Left ventricle myocardium inferior (tissue), 1 donor: Measurements from ENCODE around the gene UFL1. TPM values are rescaled to one million over a fixed set of nuclear protein-coding genes. Genes with fewer than 3 reads are reported as not detected.
"Not testable (repeated sequence)": the region's sequence is repeated elsewhere in the genome, so short reads cannot be mapped to it uniquely, and the experiment has no call there.

Experiments used
- DNase-seq: peaks from one replicate; pipeline ENCODE4 v3.0.0-alpha.2; 2020
- H3K27ac ChIP-seq: fragments of 200-600 bp; replicated peaks from 2 replicates; pipeline ENCODE4 v1.8.0; 2021
- H3K27me3 ChIP-seq: fragments of 200-600 bp; 2 replicates; pipeline ENCODE4 v1.8.0; 2021; ENCODE audit warnings: low read depth
- H3K36me3 ChIP-seq: fragments of 200-600 bp; 2 replicates; pipeline ENCODE4 v1.8.0; 2021
- H3K4me1 ChIP-seq: fragments of 200-600 bp; 2 replicates; pipeline ENCODE4 v1.8.0; 2021
- H3K4me3 ChIP-seq: fragments of 200-600 bp; 2 replicates; pipeline ENCODE4 v1.8.0; 2021; ENCODE audit warnings: mild to moderate bottlenecking, moderate library complexity
- H3K9me3 ChIP-seq: fragments of 200-600 bp; replicated peaks from 2 replicates; pipeline ENCODE4 v1.8.0; 2021
- intact Hi-C: fragments of 100-400 bp; cut with micrococcal nuclease; formaldehyde crosslinking; loops from one replicate; pipeline ENCODE4 v1.11.0; 2022
- long read RNA-seq: library from polyadenylated mRNA; unstranded; transcript quantifications from one replicate; pipeline ENCODE4 v2.0.0, GENCODE V29; 2021
- total RNA-seq: library from RNA; stranded (reverse); fragmentation: NEBNext Ultra II Directional; extraction: Animal tissue kit (Norgen Biotek cat#: 25700); gene quantifications from one replicate; pipeline ENCODE4 v1.2.1, GENCODE V29; 2021
- TF ChIP-seq, protein P1 (sequence below): fragments of 200-600 bp; IDR thresholded peaks from 2 replicates; pipeline ENCODE4 v1.8.0; 2021; ENCODE audit warnings: antibody characterized with exemption, mild to moderate bottlenecking, borderline replicate concordance
- donor health status: DM: no; HTN: yes; CAD: no; lungs with severe emphysema.

Gene UFL1
- total RNA-seq: 27.2 TPM
- long read RNA-seq, full-length matches to known transcripts: 24 of 32 reads
- long read RNA-seq, partial matches to known transcripts: 1 of 32 reads
- long read RNA-seq, other reads (novel, unspliced or antisense): 7 of 32 reads

DNA sequence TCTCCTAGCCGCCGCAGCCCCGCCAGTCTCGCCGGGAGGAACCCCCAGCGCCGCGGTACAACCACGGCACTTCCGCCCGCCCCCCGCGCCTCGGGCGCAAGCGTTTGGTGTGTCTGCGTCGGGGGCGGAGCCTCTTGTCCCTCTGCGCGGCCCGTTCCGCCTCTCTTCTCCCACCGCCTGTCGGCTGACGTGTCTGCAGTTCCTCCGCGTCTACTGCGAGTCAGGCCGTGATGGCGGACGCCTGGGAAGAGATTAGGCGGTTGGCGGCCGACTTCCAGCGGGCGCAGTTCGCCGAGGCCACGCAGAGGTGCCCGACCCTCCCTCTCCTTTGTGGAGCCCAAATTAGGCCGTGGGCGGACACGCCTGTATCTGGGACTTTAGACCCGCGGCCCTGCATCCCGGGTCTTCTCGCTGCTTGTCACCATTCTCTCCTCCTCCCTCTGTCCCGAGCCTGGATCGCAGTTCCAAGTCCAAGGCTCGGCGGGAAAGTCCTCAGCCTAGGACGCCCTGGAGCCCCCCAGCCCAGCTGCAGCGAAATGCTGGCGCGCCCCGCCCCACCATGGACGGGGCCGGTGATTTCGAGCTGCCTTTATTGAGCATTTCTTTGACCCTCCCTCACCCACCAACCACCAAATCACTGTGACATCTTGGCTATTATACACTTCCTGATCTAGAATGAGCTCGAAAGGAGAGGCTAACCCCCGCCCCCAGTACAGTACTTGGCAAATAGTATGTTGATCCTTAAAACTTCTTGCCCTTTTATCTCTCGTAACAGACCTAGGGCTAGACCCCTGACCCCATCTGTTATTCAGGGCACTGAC, at the start of gene UFL1:
UFL1 (plus strand) TSS at position 163 of the 821 bp plus-strand sequence; CDS start at position 231, 68 bp downstream.
- Histone ChIP-seq H3K4me3 (peak within 1 kb of the TSS; percentile 84), H3K27ac (peak within 1 kb of the TSS; percentile 92), H3K27me3 (no peaks in the 10 kb centered on the region), H3K36me3 (peaks cover 34% of the 10 kb centered on the region), H3K4me1 (peaks cover 39% of the 10 kb centered on the region), H3K9me3 (no peaks in the 10 kb centered on the region)
- TF ChIP-seq, protein P1, sequence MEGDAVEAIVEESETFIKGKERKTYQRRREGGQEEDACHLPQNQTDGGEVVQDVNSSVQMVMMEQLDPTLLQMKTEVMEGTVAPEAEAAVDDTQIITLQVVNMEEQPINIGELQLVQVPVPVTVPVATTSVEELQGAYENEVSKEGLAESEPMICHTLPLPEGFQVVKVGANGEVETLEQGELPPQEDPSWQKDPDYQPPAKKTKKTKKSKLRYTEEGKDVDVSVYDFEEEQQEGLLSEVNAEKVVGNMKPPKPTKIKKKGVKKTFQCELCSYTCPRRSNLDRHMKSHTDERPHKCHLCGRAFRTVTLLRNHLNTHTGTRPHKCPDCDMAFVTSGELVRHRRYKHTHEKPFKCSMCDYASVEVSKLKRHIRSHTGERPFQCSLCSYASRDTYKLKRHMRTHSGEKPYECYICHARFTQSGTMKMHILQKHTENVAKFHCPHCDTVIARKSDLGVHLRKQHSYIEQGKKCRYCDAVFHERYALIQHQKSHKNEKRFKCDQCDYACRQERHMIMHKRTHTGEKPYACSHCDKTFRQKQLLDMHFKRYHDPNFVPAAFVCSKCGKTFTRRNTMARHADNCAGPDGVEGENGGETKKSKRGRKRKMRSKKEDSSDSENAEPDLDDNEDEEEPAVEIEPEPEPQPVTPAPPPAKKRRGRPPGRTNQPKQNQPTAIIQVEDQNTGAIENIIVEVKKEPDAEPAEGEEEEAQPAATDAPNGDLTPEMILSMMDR: no peak
- intact Hi-C loops: no loop called here
- peak; percentile 96 for DNase-seq

DNA sequence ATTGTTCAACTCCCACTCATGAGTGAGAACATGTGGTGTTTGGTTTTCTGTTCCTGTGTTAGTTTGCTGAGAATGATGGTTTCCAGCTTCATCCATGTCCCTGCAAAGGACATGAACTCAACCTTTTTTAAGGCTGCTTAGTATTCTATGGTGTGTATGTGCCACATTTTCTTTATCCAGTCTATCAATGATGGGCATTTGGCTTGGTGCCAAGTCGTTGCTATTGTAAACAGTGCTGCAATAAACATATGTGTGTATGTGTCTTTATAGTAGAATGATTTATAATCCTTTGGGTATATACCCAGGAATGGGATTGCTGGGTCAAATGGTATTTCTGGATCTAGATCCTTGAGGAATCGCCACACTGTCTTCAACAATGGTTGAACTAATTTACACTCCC, 49.3 kb upstream of the UFL1 start:
- H3K4me3 ChIP-seq, intact Hi-C loops, H3K36me3 ChIP-seq, H3K27ac ChIP-seq, H3K27me3 ChIP-seq, H3K4me1 ChIP-seq, DNase-seq: not testable (repeated sequence)
- peaks cover 23% of the 10 kb centered on the region for H3K9me3 ChIP-seq

DNA sequence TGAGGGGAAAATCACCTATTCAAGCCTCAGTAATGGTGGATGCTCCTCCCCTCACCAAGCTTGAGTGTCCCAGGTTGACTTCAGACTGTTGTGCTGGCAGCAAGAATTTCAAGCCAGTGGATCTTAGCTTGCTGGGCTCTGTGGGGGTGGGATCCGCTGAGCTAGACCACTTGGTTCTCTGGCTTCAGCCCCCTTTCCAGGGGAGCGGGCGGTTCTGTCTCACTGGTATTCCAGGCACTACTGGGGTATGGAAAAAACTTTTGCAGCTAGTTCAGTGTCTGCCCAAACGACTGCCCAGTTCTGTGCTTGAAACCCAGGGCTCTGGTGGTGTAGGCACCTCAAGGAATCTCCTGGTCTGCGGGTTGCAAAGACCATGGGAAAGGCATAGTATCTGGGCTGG, 42.9 kb upstream of the UFL1 start:
- DNase-seq: no peak
- H3K27ac ChIP-seq: no peak overlapping the region

DNA sequence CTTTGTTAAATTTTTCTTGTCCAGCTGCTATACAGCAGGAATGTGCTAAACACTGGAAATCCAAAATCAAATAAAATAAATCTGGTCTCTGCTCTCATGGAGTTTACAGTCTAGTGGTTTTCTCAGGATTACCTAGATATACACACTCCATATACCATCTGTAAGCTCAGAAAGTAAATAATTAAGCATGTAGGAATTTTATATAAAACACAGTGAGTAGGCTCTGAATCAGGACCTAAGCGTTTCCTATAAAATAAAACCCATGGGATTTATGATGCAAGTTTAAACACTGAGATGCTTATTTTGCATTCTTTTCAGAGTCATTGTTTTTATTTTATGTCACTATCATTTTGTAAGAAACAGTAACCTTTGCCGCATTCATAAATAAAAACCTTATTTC, 29.7 kb upstream of the UFL1 start:
- Histone ChIP-seq H3K9me3 (peaks cover 96% of the 10 kb centered on the region), H3K4me1 (no peaks in the 10 kb centered on the region), H3K27me3 (no peaks in the 10 kb centered on the region), H3K36me3 (no peaks in the 10 kb centered on the region), H3K4me3 (no peak overlapping the region), H3K27ac (no peak overlapping the region)
- intact Hi-C loops: no loop called here
- TF ChIP-seq, protein P1: no peak
- DNase-seq: no peak

More for the DNA sequence above, 42.9 kb upstream of the UFL1 start:
- no peaks in the 10 kb centered on the region for H3K4me1 ChIP-seq
- no peaks in the 10 kb centered on the region for H3K27me3 ChIP-seq
- TF ChIP-seq, protein P1: no peak
- H3K4me3 ChIP-seq: no peak overlapping the region
- H3K36me3 ChIP-seq: no peaks in the 10 kb centered on the region
- peaks cover 58% of the 10 kb centered on the region for H3K9me3 ChIP-seq
- intact Hi-C loops: no loop called here

DNA sequence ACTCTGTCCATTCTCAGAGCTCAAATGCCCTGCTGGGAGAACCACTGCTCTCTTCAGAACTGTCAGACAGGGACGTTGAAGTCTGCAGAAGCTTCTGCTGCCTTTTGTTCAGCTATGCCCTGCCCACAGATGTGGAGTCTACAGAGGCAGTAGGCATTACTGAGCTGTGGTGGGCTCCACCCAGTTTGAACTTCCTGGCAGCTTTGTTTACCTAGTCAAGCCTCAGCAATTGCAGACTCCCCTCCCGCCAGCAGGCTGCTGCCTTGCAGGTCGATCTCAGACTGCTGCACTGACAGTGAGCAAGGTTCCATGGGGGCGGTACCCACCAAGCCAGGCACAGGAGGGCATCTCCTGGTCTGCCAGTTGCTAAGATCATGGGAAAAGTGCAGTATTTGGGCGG, 21.8 kb upstream of the UFL1 start:
- TF ChIP-seq, protein P1: no peak
- H3K27ac ChIP-seq: no peak overlapping the region
- peaks cover 79% of the 10 kb centered on the region for H3K9me3 ChIP-seq
- intact Hi-C loops: no loop called here
- H3K4me1 ChIP-seq: no peaks in the 10 kb centered on the region
- DNase-seq: no peak
- H3K36me3 ChIP-seq: peaks cover 7% of the 10 kb centered on the region
- H3K27me3 ChIP-seq: no peaks in the 10 kb centered on the region
- no peak overlapping the region for H3K4me3 ChIP-seq

DNA sequence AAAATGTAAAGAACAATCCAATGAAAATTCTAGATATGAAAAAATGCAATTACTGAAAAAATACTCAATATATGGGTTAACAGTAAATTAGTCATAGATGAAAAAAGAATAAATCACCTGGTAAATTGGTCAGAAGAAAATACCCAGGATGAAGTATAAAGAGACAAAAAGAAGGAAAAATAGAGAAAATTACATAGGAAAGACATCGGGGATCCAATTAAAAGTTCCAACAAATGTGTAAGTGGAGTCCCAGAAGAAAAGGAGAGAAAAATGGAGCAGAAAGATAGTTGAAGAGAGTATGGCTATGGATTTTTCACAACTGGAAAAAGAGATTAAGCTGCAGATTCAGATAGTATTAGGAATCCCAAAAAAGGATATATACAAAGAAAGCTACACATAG, 18.7 kb upstream of the UFL1 start:
- H3K36me3 ChIP-seq: peaks cover 7% of the 10 kb centered on the region
- H3K4me3 ChIP-seq: no peak overlapping the region
- H3K27me3 ChIP-seq: no peaks in the 10 kb centered on the region
- no peaks in the 10 kb centered on the region for H3K4me1 ChIP-seq
- TF ChIP-seq, protein P1: no peak
- no peak overlapping the region for H3K27ac ChIP-seq
- intact Hi-C loops: no loop called here
- DNase-seq: no peak
- H3K9me3 ChIP-seq: peaks cover 50% of the 10 kb centered on the region
